ENCODE data around the gene EVPLL.
"Not testable (repeated sequence)": the region's sequence is repeated elsewhere in the genome, so short reads cannot be mapped to it uniquely, and the experiment has no call there.

The EVPLL gene

DNA sequence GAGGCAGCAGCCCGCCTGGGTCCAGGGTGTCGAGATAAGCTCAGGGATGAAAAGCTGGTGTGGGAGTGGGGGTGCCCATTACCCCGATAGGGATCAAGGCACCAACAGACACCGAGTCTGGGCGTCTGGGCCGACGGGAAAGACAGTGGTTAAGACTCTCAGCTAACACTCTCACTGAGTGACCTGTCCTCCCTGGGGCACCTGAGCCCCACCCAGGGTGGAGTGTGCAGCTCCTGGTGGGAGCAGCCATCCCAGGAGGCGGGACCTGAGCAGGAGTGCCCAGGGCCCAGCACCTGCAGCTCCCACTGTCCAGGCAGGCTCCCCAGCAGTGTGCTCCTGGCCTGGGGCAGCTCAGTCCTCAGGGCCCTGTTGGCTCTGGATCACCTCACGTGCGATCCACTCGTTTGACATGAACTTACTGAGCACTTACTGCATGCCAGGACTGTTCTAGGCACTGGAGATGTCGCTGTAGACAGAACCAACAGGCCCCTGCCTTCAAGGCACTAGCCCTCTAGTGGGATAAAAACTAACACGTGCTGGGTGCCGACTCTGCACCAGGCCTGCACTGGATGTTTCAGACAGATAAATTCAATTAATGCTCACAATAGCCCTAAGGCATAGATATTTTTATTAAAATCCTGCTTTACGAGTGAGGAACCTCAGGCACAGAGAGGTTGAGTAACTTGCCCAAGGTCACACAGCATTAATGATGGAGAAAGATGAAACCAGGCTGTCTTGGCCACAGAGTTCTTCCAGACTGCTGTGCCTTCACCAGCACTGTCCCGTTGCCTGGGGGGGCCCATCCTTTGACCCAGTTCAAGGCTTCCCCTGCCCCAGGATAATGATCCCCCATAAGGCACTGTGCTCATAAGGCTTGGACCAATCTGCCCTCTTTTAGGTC, 1.9 kb downstream of the EVPLL start:
- H3K4me3 ChIP-seq (ENCODE audit: low read length): no peak overlapping the region
- DNase-seq (ENCODE audit: low read depth): no peak
- TF ChIP-seq, protein P1, sequence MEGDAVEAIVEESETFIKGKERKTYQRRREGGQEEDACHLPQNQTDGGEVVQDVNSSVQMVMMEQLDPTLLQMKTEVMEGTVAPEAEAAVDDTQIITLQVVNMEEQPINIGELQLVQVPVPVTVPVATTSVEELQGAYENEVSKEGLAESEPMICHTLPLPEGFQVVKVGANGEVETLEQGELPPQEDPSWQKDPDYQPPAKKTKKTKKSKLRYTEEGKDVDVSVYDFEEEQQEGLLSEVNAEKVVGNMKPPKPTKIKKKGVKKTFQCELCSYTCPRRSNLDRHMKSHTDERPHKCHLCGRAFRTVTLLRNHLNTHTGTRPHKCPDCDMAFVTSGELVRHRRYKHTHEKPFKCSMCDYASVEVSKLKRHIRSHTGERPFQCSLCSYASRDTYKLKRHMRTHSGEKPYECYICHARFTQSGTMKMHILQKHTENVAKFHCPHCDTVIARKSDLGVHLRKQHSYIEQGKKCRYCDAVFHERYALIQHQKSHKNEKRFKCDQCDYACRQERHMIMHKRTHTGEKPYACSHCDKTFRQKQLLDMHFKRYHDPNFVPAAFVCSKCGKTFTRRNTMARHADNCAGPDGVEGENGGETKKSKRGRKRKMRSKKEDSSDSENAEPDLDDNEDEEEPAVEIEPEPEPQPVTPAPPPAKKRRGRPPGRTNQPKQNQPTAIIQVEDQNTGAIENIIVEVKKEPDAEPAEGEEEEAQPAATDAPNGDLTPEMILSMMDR (conservative IDR thresholded peaks at IDR 0.05; ENCODE audit: low read depth, low read length): no peak

DNA sequence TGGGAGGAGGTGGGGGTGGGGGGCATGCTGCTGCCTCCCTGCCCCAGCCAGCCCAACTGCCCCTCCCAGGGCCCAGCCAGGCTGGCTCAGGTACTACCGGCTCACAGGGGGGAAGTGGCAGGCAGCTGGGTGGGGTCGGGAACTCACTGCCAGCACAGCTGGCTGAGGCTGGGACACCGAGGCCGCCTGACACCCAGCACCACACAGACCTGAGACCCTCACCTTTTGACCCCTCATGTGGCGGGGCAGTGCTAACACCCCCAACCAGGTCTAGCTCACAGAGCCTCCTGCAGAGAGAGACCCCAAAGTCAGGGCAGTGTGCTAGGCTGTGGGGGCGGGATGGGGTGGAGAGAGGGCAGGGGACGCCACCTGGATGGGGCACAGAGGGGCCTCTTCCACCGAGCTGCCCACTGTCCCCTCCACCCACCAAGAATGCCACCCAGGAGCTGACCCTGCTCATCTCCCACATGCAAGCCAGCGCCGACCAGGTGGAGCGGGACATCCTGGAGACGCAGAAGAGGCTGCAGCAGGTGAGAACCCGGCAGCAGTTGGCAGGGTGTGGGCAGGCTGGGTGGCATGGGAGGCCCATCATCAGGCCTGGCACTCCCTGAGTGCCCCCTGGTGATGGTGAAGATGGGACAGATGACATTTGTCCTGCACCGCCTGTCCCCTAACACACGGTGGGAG, 3.0 kb downstream of the EVPLL start:
- no peak for DNase-seq (ENCODE audit: low read depth)
- H3K4me3 ChIP-seq (ENCODE audit: low read length): no peak overlapping the region
- TF ChIP-seq, protein P1 (conservative IDR thresholded peaks at IDR 0.05; ENCODE audit: low read depth, low read length): no peak

DNA sequence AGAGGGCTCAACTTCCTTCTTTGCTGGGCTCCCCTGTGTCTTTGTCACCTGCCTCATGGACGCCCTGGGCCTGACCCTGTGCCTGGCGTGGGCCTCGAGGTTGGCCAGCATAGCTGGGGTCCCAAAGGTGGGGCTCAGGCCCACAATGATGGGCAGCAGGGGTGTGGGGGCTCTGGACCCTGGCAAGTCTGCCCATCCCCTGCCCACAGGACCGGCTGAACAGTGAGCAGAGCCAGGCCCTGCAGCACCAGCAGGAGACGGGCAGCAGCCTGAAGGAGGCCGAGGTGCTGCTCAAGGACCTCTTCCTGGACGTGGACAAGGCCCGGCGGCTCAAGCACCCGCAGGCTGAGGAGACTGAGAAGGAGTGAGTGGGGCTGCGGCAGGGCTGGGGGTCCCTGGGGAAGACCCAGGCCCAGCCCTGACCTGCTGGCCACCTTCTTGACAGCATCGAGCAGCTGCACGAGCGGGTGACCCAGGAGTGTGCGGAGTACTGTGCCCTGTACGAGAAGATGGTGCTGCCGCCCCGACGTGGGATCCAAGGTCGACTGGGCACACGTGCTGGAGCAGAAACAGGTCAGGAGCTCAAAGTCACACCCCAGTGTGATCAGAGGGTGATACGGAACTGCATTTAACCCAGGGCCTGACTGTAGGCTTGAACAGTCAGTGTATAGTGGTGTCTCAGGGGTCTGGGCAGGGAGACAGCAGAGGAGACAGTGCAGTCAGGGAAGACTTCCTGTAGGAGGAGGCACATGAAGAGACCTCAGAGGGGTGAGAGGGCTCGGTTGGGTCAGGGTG, 3.8 kb downstream of the EVPLL start:
- DNase-seq (ENCODE audit: low read depth): no peak
- TF ChIP-seq, protein P1 (conservative IDR thresholded peaks at IDR 0.05; ENCODE audit: low read depth, low read length): no peak
- no peak overlapping the region for H3K4me3 ChIP-seq (ENCODE audit: low read length)

DNA sequence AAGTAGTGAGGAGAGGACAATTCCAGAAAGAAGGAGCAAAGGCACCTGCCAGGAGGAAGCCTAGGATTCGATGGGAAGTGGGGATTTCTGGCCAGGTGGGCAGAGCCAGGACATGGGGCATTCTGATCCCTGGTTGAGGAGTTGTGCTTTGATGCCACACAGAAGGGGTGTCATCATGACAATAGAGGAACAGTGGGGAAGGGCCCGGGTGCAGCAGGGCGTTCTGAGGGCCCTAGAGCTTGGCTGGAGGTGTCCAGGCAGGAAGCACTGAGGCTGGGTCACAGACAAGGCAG, 4.3 kb downstream of the EVPLL start:
- TF ChIP-seq, protein P1 (conservative IDR thresholded peaks at IDR 0.05; ENCODE audit: low read depth, low read length): no peak
- no peak for DNase-seq (ENCODE audit: low read depth)
- H3K4me3 ChIP-seq (ENCODE audit: low read length): no peak overlapping the region

DNA sequence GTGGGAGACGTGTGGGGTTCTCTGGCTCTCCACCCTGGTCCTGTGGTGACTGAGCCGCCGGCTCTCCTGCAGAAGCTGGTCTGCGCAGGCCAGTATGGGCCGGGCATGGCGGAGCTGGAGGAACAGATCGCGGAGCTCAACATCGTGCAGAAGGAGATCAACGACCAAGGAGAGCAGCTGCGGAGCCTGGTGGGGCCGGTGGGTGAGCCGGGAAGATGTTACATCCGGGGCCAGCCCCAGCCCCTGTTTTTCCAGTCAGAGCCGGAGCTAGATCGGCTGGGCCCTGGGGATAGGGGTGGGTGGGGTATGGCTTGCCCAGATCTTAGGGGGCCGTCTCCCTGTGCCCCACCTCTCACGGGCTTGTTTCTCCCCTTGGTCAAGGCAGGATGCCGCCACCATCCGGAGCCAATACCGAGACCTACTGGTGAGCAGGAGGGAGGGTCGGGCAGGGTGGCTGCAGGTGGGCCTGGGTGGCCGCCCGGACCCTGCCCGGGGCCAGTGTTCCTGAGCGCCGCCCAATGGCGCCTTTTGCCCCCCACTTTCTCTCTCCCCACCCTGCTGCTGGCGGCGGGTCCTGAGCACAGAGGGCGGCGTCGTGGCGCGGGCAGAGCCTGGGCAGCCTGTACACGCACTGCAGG, 5.0 kb downstream of the EVPLL start:
- DNase-seq (ENCODE audit: low read depth): no peak

DNA sequence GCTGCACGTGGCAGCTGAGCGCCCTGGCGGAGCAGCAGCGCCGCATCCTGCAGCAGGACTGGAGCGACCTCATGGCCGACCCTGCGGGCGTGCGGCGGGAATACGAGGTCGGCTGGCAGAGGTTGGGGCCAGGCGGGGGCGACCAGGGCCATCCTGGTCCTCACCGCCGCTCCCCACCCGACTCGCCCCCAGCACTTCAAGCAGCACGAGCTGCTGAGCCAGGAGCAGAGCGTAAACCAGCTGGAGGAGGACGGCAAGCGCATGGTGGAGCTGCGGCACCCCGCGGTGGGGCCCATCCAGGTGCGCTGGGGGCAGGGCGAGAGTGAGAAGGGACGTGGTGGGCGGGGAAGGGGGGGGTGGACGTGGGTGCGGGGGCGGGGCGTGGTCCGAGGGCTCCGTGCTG, 5.5 kb downstream of the EVPLL start:
- H3K4me3 ChIP-seq (ENCODE audit: low read length); DNase-seq (ENCODE audit: low read depth): not testable (repeated sequence)

More for the DNA sequence above, 5.0 kb downstream of the EVPLL start:
- TF ChIP-seq, protein P1 (conservative IDR thresholded peaks at IDR 0.05; ENCODE audit: low read depth, low read length): no peak
- no peak overlapping the region for H3K4me3 ChIP-seq (ENCODE audit: low read length)

DNA sequence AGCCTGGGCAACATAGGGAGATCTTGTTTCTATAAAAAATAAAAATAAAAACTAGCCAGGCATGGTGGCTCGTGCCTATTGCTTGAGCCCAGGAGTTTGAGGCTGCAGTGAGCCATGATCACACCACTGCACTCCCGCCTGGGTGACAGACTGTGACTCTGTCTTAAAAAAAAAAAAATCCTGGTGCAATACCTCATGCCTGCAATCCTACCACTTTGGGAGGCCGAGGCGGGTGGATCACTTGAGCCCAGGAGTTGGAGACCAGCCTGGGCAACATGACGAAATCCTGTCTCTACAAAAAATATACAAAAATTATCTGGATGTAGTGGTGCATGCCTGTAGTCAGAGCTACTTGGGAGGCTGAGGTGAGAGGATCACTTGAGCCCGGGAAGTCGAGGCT, 6.7 kb downstream of the EVPLL start:
- H3K4me3 ChIP-seq (ENCODE audit: low read length); DNase-seq (ENCODE audit: low read depth): not testable (repeated sequence)

DNA sequence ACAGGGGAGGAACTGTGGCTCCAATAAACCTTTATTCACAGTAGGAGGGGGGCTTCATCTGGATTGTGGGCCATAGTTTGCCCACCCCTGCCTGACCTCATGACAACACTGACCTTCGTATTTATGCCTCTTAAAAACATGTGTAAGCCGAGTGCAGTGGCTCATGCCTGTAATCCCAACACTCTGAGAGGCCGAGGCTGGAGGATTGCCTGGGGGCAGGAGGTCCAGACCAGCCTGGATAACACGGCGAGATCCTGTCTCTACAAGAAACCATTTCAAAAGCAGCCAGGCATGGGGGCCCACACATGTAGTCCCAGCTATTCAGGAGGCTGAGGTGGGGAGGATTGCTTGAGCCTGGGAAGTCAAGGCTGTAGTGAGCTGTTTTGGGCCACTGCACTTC, 10.0 kb downstream of the EVPLL start:
- H3K4me3 ChIP-seq (ENCODE audit: low read length); DNase-seq (ENCODE audit: low read depth): not testable (repeated sequence)

DNA sequence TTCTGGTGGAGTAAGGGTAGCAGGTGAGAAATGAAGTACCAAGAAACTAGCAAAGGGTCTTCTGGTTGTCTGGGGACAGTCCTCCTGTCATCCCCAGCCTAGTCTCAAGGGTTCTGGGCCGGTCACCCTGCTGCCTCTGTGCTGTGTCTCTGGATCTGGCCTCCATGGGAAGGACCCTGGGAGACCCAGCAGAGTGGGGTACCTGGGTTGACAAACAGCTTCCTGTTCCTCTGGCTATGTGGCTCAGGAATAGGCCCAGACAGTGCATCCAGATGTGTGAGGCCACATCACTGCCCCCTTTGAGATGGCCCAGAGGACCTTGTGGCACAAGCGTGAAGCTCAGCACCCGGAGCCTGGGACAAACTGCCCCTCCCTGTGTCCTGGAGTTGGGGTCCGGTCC, 10.7 kb downstream of the EVPLL start:
- H3K4me3 ChIP-seq (ENCODE audit: low read length); DNase-seq (ENCODE audit: low read depth): not testable (repeated sequence)

DNA sequence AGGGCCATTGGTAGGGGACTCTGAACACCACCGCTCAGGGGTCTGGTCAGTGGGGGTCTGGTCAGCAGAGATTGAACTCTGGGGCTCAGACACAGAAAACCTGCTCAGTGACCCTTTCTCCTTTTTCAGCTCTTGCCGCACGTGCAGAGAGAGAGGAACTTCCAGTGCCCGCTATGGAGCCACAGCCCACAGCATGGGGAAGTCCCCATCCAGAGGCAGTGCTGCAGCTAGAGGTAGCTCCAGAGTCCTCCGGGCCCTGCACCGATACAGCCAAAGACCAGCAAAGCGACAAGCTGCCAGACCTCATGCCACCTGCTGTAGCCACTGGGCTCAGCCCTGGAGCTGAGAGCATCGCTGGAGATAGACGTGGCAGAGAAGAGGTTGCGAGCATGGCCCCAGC, 11.2 kb downstream of the EVPLL start:
- H3K4me3 ChIP-seq (ENCODE audit: low read length); DNase-seq (ENCODE audit: low read depth): not testable (repeated sequence)

DNA sequence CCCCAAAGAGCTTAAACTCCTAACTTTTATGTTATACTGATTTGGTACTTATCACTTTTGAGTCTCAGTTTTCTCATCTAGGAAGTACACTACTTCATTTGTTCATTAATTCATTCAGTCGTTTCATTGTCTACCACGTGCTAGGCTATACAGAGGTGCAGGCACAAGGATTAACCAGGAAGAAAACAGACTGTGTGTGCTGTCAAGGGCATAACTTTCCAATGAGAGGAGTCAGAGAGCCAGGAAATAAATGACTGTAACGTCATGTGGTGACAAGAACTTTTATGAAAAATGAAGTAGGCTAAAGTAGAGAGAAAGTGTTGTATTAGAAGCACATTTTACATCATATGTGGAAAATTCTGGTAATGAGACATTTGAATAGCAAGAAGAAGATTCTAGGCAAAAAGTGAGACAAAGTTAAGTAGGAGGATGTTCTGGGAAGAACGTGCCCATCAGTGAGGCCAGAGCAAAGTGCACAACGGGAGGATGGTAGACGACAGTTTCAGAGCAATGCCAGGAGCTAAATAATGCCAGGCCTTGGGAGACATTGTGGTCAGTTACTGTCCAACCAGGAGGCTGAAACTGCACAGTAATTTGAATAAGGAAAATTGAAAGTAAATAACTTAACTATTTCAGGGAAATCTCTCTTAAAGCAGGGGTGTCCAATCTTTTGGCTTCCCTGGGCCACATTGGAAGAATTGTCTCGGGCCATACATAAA, 24.5 kb downstream of the EVPLL start:
- not testable (repeated sequence) for DNase-seq (ENCODE audit: low read depth)

More for the DNA sequence above, 24.5 kb downstream of the EVPLL start:
- not testable (repeated sequence) for H3K4me3 ChIP-seq (ENCODE audit: low read length)
